LNCAP (cell line): ENCODE results near the gene ERRFI1.

Source experiments
- TF ChIP-seq, protein P1 (sequence below): fragments of 450-650 bp; IDR thresholded peaks from 2 replicates; pipeline ENCODE4 v1.5.1; 2017; ENCODE audit warnings: mild to moderate bottlenecking

Gene ERRFI1

DNA sequence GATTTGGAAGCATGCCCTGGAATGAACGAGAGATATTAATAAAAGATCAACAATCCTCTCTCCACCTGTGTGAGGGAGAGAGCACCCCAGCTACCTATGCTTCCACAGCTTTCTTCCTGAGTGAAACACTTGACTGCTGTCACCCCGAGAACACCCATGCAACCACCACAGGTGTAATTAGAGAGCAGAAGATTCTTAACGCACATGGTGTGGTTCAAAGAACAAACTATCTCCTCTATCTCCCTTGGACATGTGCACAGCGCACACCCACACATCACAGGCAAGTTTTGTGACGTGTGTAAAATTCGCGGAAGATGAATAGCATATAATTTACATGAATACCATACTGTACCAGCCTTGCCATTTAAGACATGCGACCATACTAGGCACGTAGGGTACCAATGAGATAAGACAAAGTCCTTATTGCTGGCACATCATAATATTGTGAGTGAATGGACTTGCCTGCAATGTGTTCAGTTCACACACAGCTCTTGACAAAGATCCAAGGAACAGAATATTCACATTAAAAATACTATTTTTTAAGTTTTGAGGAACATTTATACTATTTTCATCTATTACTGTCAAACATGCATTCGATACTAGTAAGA lies 11.6 kb downstream of the ERRFI1 start:
- TF ChIP-seq, protein P1, sequence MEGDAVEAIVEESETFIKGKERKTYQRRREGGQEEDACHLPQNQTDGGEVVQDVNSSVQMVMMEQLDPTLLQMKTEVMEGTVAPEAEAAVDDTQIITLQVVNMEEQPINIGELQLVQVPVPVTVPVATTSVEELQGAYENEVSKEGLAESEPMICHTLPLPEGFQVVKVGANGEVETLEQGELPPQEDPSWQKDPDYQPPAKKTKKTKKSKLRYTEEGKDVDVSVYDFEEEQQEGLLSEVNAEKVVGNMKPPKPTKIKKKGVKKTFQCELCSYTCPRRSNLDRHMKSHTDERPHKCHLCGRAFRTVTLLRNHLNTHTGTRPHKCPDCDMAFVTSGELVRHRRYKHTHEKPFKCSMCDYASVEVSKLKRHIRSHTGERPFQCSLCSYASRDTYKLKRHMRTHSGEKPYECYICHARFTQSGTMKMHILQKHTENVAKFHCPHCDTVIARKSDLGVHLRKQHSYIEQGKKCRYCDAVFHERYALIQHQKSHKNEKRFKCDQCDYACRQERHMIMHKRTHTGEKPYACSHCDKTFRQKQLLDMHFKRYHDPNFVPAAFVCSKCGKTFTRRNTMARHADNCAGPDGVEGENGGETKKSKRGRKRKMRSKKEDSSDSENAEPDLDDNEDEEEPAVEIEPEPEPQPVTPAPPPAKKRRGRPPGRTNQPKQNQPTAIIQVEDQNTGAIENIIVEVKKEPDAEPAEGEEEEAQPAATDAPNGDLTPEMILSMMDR, result no peak

DNA sequence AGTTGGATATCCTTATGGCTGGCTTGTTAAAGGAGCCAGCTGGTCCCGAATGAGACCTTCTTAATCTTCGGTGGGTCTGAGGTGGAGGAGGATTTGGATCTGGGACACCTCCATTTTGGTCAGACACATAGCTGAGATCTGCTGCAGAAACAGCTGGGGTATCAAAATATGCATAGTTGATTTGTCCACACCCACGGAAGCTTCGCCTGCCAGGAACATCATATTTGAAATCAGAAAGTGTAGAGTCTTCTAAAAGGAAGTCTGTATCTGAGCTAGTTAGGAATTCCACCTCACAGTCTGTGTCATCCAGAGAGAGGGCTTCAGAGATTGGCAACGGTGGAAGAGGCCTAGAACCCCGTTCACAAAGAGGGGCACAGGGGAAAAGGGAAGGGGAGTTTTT lies 12.3 kb downstream of the ERRFI1 start:
- TF ChIP-seq, protein P1, result no peak

DNA sequence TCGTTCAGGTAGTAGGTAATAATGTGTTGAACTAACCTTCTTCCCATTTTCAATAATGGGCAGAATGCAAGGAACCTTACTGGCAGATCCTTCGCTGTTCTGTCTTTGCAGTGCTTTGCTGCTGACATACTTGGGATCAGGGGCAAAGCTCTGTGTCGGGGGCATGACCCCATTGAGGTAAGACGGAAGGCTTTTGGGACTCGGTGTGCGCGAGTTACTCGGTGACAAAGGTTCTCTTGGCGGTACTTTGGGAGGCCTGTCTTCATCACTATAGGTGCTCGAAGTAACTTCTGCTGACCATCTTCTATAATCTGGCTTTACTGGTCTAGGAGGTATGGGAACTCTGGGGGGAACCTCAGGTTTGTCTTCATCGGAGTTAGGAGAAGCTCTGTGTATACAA lies 12.7 kb downstream of the ERRFI1 start:
- TF ChIP-seq, protein P1, result no peak

DNA sequence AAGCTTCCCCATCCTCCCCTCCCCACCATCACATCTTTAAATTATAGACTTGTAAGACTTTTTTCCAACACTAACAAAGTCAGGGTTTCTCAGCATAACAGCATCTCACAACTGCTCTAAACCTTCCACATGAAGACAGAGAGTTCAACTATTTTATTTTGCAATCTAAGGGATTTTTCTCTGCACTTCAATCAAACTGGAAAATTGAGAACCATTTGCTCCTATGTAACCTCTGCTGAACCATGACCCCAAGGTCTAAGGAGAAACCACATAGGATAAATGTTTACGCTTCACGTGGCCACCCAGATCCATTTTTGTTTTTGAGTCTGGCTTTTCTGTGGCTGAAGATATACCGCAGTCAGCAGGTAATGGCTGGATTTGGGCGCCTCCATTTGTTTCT lies 13.2 kb downstream of the ERRFI1 start:
- TF ChIP-seq, protein P1, result no peak

DNA sequence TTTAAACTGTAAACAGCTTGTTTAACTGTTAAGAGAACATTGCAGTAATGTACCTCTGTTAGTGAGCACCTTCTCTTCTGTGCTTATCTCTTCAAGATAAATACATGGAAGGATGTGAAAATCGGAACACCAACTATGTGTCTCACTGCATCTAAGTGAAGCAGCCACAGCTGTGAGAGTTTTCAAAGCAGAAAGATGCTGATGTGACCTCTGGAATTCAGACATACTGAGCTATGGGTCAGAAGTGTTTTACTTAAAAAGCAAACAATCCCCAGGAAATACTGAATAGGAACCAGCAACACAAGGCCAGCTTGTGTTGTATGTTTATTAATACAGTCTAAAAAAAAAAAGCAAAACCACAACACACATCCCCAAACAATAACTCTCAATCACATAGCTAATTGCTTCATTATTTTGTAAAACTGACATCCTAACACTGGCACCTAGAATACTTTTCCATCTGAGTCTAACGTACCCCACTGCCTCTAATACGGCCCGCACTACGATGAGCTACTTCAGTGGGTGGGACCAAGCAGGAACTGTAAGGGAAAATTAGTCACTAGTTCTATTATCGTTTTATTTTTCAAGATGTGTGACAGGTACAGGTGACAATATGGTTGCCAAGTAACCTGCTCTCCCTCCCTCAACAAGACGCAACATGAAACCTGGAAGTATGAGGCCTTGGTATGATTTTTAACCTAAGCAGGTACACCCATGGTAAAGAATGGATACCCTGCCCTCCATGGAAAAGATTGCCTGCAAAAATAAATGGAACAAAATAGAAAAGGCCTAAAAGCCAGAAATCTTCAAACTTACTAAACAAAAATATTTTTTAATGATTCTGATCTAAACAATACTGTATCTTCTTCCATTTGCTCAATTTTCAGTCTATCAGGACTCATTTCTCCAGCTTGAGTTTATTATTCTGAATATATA lies 13.9 kb downstream of the ERRFI1 start:
- TF ChIP-seq, protein P1, result no peak

DNA sequence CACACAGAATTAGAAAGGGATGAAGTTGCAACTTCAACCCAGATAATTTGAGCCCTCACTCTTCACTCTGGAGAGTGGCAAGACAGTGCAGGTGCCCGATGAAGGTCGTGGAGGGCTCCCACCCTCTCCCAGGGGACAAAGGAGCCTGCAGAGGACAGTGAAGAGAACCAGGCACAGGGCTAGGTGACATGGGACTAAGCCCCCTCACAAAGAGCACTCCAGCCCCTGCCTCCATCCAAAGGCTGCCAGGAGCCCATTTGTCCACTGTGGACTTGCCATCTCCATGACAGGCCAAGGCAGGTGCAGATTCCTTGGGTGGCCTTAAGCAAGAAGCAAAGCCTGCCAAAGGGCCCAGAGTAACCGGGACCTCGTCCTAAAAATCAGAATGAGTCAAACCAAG lies 15.1 kb downstream of the ERRFI1 start:
- TF ChIP-seq, protein P1, result no peak

DNA sequence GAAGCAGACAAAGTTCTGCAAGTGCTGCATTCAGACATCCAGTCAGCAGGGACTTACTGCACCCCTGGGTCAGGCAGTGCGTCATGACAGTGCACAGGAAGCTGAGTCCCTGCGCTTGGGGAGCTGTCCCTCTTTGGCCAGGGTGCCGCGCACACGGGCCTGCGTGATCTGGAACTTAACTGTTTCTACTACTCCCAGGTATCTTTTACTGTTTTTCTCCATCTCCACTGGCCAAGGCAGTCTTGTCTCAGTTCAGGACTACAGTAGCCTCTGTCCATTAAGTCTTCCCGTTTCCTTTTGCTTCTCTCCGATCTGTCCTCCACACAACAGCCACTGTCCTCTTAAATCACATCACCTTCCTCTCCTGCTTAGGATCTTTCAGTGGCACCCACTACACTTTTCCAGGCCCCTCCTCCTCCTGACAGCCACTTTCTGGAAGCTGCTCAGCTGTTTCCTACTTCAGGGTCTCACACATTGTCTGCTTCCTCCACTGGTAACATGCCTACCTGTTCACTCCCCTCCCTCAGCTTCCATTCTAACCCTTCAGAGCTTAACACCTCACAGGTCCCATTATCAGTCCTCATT lies 15.9 kb downstream of the ERRFI1 start:
- TF ChIP-seq, protein P1, result no peak
